Lung (tissue), 12 donors: Measurements from ENCODE around the gene CENPA. TPM values are rescaled to one million over a fixed set of nuclear protein-coding genes. Genes with fewer than 3 reads are reported as not detected.
"Not testable (repeated sequence)": the region's sequence is repeated elsewhere in the genome, so short reads cannot be mapped to it uniquely, and the experiment has no call there.

Experiments used
- ATAC-seq: fragments of 200-7000 bp; cut with Tn5 transposase; one replicate; pipeline ENCODE4 v1.9.1; 2020; ENCODE audit warnings: moderate number of reproducible peaks; ENCODE audit not compliant: insufficient read depth, low FRiP score
- DNase-seq, 3 donors: peaks; one replicate each; pipeline ENCODE4 v3.0.0-alpha.2; 2013 to 2017
- H3K27ac ChIP-seq, 2 donors: one replicate each; pipeline ENCODE4 v1.5.1; 2013; ENCODE audit warnings: mild to moderate bottlenecking in 2 of 2, moderate library complexity in 2 of 2, control low read depth in 1 of 2, inconsistent platforms in 1 of 2, low read depth in 1 of 2, low read length in 1 of 2
- H3K27me3 ChIP-seq, 3 donors: one replicate each; pipeline ENCODE4 v1.5.1; 2013; ENCODE audit warnings: low read length in 2 of 3; ENCODE audit not compliant: control insufficient read depth in 3 of 3, insufficient read depth in 3 of 3
- H3K36me3 ChIP-seq, 4 donors: one replicate each; pipeline ENCODE4 v1.5.1; 2013; ENCODE audit warnings: low read length in 4 of 4, mild to moderate bottlenecking in 1 of 4, moderate library complexity in 1 of 4; ENCODE audit not compliant: control insufficient read depth in 4 of 4, insufficient read depth in 4 of 4
- H3K4me1 ChIP-seq, 5 donors: one replicate each; pipeline ENCODE4 v1.5.1; 2013; ENCODE audit warnings: low read length in 5 of 5, mild to moderate bottlenecking in 2 of 5, moderate library complexity in 1 of 5; ENCODE audit not compliant: control insufficient read depth in 5 of 5, insufficient read depth in 5 of 5
- H3K4me3 ChIP-seq: one replicate; pipeline ENCODE4 v1.5.1; 2013; ENCODE audit warnings: mild to moderate bottlenecking, control low read depth, moderate library complexity
- H3K9ac ChIP-seq, 2 donors: one replicate each; pipeline ENCODE4 v1.5.1; 2013; ENCODE audit warnings: low read length in 2 of 2, control low read depth in 1 of 2; ENCODE audit not compliant: insufficient read depth in 1 of 2
- H3K9me3 ChIP-seq, 4 donors: one replicate each; pipeline ENCODE4 v1.5.1; 2013; ENCODE audit warnings: low read length in 3 of 4, mild to moderate bottlenecking in 1 of 4, moderate library complexity in 1 of 4; ENCODE audit not compliant: control insufficient read depth in 4 of 4, insufficient read depth in 3 of 4
- CTCF ChIP-seq: IDR thresholded peaks from 2 replicates; pipeline ENCODE4 v1.5.1; 2012; ENCODE audit warnings: mild to moderate bottlenecking; ENCODE audit errors: control extremely low read depth, extremely low read depth
- WGBS, 2 donors: extraction: QIAGEN DNeasy Blood & Tissue Kit; methylation state at CpG; one replicate each; pipeline ENCODE4 v1.1.7; 2013; 5-methylcytosine and 5-hydroxymethylcytosine counted together
- polyA plus RNA-seq, 2 donors: library from polyadenylated mRNA; stranded (reverse); fragments of 200-250 nt; gene quantifications; one replicate each; pipeline ENCODE4 v1.2.1, GENCODE V29; 2013
- total RNA-seq, 2 donors: library from RNA; depleted of rRNA in 1 of 2; stranded (reverse); fragments of >200 nt in 1 of 2; gene quantifications; one replicate each; pipeline ENCODE4 v1.2.1, GENCODE V29; 2014 to 2021
- donor health status: control.
- donor health status: control.
- donor health status: Bipolar disorder and iron deficiency.
- donor health status: healthy.
- donor health status: DM: yes; HTN: yes; CAD: no.

The CENPA gene
- total and polyA plus RNA-seq, 4 donors: 0.71 to 1.5 (median 0.95) TPM

DNA sequence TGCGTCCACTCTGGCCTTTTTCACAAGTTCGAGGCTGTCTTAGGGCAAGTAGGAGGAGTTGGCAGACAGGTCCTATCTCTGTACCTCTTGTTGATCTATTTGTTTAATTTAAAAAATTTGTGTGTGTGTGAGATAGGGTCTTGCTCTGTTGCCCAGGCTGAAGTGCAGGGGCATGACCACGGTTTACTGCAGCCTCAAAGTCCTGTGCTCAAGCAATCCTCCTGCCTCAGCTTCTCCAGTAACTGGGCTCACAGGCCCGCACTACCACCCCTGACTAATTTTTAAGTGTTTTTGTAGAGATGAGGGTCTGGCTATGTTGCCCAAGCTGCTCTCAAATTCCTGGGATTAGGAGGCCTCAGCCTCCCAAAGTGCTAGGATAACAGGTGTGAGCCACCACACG is 26.0 kb upstream of the CENPA start:
- ATAC-seq (no peak), DNase-seq (no peak)
- H3K4me3 ChIP-seq: no peak overlapping the region
- no peak overlapping the region for H3K9ac ChIP-seq
- peaks cover under 1 to 9% (median 8%) of the 10 kb centered on the region in 5 donors for H3K4me1 ChIP-seq
- no peaks in the 10 kb centered on the region for H3K27me3 ChIP-seq
- no peak for TF ChIP-seq CTCF
- H3K9me3 ChIP-seq: no peaks in the 10 kb centered on the region
- 95 to 98% methylated on average over 5 of the region's 5 CpGs for WGBS, 2 donors
- no peaks in the 10 kb centered on the region for H3K36me3 ChIP-seq
- no peak overlapping the region for H3K27ac ChIP-seq

GRCh38 chr2:26760991-26761390 is 24.9 kb upstream of the CENPA start:
- not testable (repeated sequence) for H3K27ac ChIP-seq, H3K9me3 ChIP-seq, ATAC-seq, H3K27me3 ChIP-seq, DNase-seq, H3K4me3 ChIP-seq, H3K9ac ChIP-seq, H3K36me3 ChIP-seq
- WGBS, 2 donors: 80 to 84% methylated on average over 10 of the region's 10 CpGs
- peaks cover 4 to 17% (median 8%) of the 10 kb centered on the region in 5 donors for H3K4me1 ChIP-seq

DNA sequence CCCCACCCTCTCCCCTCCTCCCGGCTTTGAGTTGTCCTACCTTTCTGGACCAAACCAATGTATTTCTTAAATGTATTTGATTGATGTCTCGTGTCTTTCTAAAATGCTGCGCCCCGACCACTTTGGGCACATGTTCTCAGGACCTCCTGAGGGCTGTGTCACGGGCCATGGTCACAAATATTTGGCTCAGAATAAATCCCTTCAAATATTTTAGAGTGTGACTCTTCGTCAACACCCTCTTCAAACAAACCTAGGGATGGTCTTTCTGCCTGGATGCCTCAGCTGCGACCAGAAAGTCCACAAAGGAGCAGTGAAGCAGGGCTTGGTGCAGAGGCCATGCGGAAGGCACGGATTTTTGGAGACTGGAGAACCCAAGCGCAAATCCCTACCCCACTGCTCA is 22.8 kb upstream of the CENPA start:
- H3K9me3 ChIP-seq: no peaks in the 10 kb centered on the region
- 93 to 96% methylated on average over 10 of the region's 10 CpGs for WGBS, 2 donors
- no peak overlapping the region for H3K9ac ChIP-seq
- no peak for TF ChIP-seq CTCF
- no peaks in the 10 kb centered on the region for H3K36me3 ChIP-seq
- no peak for DNase-seq
- no peaks in the 10 kb centered on the region for H3K27me3 ChIP-seq
- ATAC-seq: no peak
- peaks cover 0 to 23% (median 7%) of the 10 kb centered on the region in 5 donors for H3K4me1 ChIP-seq
- no peak overlapping the region for H3K27ac ChIP-seq
- no peak overlapping the region for H3K4me3 ChIP-seq

DNA sequence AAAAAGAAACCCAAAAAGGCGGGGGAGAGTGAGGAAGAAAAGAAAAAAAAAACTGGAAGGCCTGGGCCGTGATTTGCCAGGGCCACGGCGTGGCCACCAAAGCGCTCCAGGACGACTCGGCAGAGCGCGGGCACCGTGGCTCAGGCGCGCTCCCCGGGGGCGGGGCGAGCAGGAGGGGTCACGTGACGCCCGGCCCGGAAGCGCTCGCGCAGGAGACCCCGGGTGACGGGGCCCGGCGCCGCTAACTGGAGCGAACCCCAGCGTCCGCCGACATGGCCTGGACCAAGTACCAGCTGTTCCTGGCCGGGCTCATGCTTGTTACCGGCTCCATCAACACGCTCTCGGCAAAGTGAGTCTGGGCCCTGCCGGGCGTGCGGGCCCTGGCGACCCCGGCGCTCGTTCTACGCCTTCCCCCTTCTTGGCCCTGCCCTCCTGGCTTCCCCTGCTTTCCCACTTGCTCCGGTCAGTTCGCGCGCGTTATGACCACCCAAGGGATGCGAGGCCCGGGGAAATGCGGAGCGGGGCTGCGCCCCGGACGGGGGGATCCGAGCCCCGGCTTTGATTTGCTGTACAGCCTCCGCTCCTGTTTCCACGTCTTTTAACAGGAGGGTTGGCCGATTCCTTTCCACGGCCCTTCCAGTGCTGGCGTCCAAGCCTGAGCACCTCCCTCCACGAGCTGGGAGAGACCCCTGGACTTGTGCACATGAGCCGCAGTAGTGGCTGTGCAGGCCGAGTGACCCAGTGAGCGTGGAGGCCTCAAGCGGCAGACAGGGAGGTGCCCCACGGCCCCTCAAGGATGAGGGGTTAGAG is 21.6 kb upstream of the CENPA start, which contains the start of gene SLC35F6:
TSS of gene SLC35F6 (plus strand) at position 207 of the 810 bp plus-strand sequence. CDS start at position 273, 66 bp downstream.
- H3K4me3 ChIP-seq: peak within 1 kb of the TSS; percentile 97
- DNase-seq (peak; percentile 85 to 89 (median 87)), ATAC-seq (peak; percentile 88)
- H3K9me3 ChIP-seq: no peaks in the 10 kb centered on the region
- H3K27ac ChIP-seq: peak within 1 kb of the TSS; percentile 92 to 98
- peaks cover 0 to 3% (median 0%) of the 10 kb centered on the region in 4 donors for H3K36me3 ChIP-seq
- H3K4me1 ChIP-seq: peaks cover 0 to 22% (median 5%) of the 10 kb centered on the region in 5 donors
- peak within 1 kb of the TSS; percentile 42 to 70 for H3K9ac ChIP-seq
- H3K27me3 ChIP-seq: no peaks in the 10 kb centered on the region
- WGBS, 2 donors: 0 to 3% methylated on average over 63 to 68 of the region's 68 CpGs
- TF ChIP-seq CTCF: no peak
